SK-N-SH (cell line): Measurements from ENCODE around the gene NFIA. TPM values are rescaled to one million over a fixed set of nuclear protein-coding genes. Genes with fewer than 3 reads are reported as not detected.
A peak's percentile ranks its signal among the peaks of the same experiment; 100 is the strongest.

ENCODE experiments used
- CTCF ChIA-PET: fragments of 300-600, 350-600 bp; formaldehyde crosslinking; extraction: SDS; loops from one replicate; lab custom pipeline; 2021; lab: Yijun Ruan, JAX
- POLR2A ChIA-PET: fragments of 350-600 bp; sonication (Branson Sonifier 250); formaldehyde crosslinking; extraction: SDS; loops from one replicate; lab custom pipeline; 2020; ENCODE audit warnings: antibody characterized with exemption, inconsistent platforms; lab: Yijun Ruan, JAX
- DNase-seq: peaks from one replicate; pipeline ENCODE4 v3.0.0; 2012
- H2AFZ ChIP-seq: fragments of 200-600 bp; sonication (generic); 2 replicates; pipeline ENCODE4 v1.8.1; 2016; ENCODE audit warnings: antibody characterized with exemption, mild to moderate bottlenecking, low read depth
- H3F3A ChIP-seq: fragments of 200-600 bp; sonication (generic); replicated peaks from 2 replicates; pipeline ENCODE3; 2016; ENCODE audit warnings: antibody characterized with exemption, mild to moderate bottlenecking; ENCODE audit not compliant: insufficient read depth
- H3K27ac ChIP-seq, 2 experiments: fragments of 200-500 bp in 1 of 2; fragments of 200-600 bp in 1 of 2; sonication (Bioruptor generic) in 1 of 2; sonication (generic), shearing (Covaris generic) in 1 of 2; 2 replicates each; pipeline versions ENCODE4 v1.5.1 to v1.6.1; 2014 to 2016; ENCODE audit warnings: low read depth in 2 of 2, inconsistent platforms in 1 of 2, low read length in 1 of 2, mild to moderate bottlenecking in 1 of 2, mixed read lengths in 1 of 2
- H3K27me3 ChIP-seq: fragments of 200-600 bp; sonication (generic), shearing (Covaris generic); 2 replicates; pipeline ENCODE4 v1.6.1; 2016; ENCODE audit warnings: mixed run types; ENCODE audit not compliant: insufficient read depth
- H3K36me3 ChIP-seq, 2 experiments: fragments of 200-500 bp in 1 of 2; fragments of 200-600 bp in 1 of 2; sonication (Bioruptor generic) in 1 of 2; sonication (generic) in 1 of 2; replicated peaks in 1 of 2; 2 replicates each; pipeline versions ENCODE3 to v1.5.1; 2014 to 2016; ENCODE audit warnings: low read length in 1 of 2, mild to moderate bottlenecking in 1 of 2; ENCODE audit not compliant: insufficient read depth in 2 of 2, control insufficient read depth in 1 of 2
- H3K4me1 ChIP-seq, 2 experiments: fragments of 200-500 bp in 1 of 2; fragments of 200-600 bp in 1 of 2; sonication (Bioruptor generic) in 1 of 2; sonication (generic), shearing (Covaris generic) in 1 of 2; 2 replicates each; pipeline versions ENCODE4 v1.5.1 to v1.6.1; 2014 to 2016; ENCODE audit warnings: low read depth in 1 of 2, low read length in 1 of 2, mixed run types in 1 of 2; ENCODE audit not compliant: insufficient read depth in 2 of 2, control insufficient read depth in 1 of 2
- H3K4me2 ChIP-seq: fragments of 200-600 bp; sonication (generic), shearing (Covaris generic); 2 replicates; pipeline ENCODE4 v1.6.1; 2017; ENCODE audit warnings: mixed run types
- H3K4me3 ChIP-seq, 2 experiments: fragments of 200-500 bp in 1 of 2; fragments of 200-600 bp in 1 of 2; sonication (Bioruptor generic) in 1 of 2; sonication (generic), shearing (Covaris generic) in 1 of 2; 2 replicates each; pipeline versions ENCODE4 v1.5.1 to v1.8.1; 2014 to 2016; ENCODE audit warnings: low read depth in 2 of 2, inconsistent platforms in 1 of 2, low read length in 1 of 2, mild to moderate bottlenecking in 1 of 2, mixed read lengths in 1 of 2, moderate library complexity in 1 of 2
- H3K79me2 ChIP-seq: fragments of 200-600 bp; sonication (generic); 2 replicates; pipeline ENCODE4 v1.8.1; 2017; ENCODE audit warnings: mild to moderate bottlenecking; ENCODE audit not compliant: insufficient read depth
- H3K9ac ChIP-seq: fragments of 200-600 bp; sonication (generic); 2 replicates; pipeline ENCODE4 v1.6.1; 2017; ENCODE audit warnings: mixed run types
- H3K9me2 ChIP-seq: fragments of 200-600 bp; sonication (generic); 2 replicates; pipeline ENCODE4 v1.6.1; 2017; ENCODE audit warnings: mixed run types
- H3K9me3 ChIP-seq: fragments of 200-600 bp; sonication (generic); 2 replicates; pipeline ENCODE4 v1.6.1; 2017; ENCODE audit warnings: mixed run types, mild to moderate bottlenecking, moderate library complexity
- H4K20me1 ChIP-seq: fragments of 200-600 bp; sonication (generic); 2 replicates; pipeline ENCODE4 v1.6.1; 2017; ENCODE audit warnings: mild to moderate bottlenecking, mixed run types; ENCODE audit not compliant: insufficient read depth
- ELF1 ChIP-seq: IDR thresholded peaks from 2 replicates; pipeline ENCODE4 v1.4.0; 2012
- EP300 ChIP-seq, 2 experiments: IDR thresholded peaks; 2 replicates each; pipeline versions ENCODE4 v1.4.0 to v1.6.1; 2012; ENCODE audit warnings: borderline replicate concordance in 1 of 2, low read depth in 1 of 2, low read length in 1 of 2
- EZH2phosphoT487 ChIP-seq: fragments of 200-600 bp; sonication (generic); IDR thresholded peaks from 2 replicates; pipeline ENCODE4 v1.6.1; 2017; ENCODE audit warnings: low read depth, mixed run types, mild to moderate bottlenecking, antibody characterized with exemption, moderate library complexity, borderline replicate concordance
- FOSL2 ChIP-seq: IDR thresholded peaks from 2 replicates; pipeline ENCODE4 v1.4.0; 2012; ENCODE audit warnings: low read depth, mild to moderate bottlenecking, moderate library complexity, borderline replicate concordance
- GATA2 ChIP-seq: sonication (generic); formaldehyde crosslinking; IDR thresholded peaks from 2 replicates; pipeline ENCODE4 v1.5.0; 2020; ENCODE audit warnings: mild to moderate bottlenecking, missing genetic modification reagents
- MEF2A ChIP-seq: IDR thresholded peaks from 2 replicates; pipeline ENCODE4 v1.4.0; 2012; ENCODE audit warnings: low read depth, borderline replicate concordance
- NRF1 ChIP-seq: IDR thresholded peaks from 2 replicates; pipeline ENCODE4 v1.6.1; 2012; ENCODE audit warnings: low read depth, mild to moderate bottlenecking, low read length
- RCOR1 ChIP-seq: fragments of 150-350 bp; IDR thresholded peaks from 2 replicates; pipeline ENCODE4 v1.6.1; 2017; ENCODE audit warnings: antibody characterized with exemption, low read length
- RFX5 ChIP-seq: IDR thresholded peaks from 2 replicates; pipeline ENCODE4 v1.6.1; 2012; ENCODE audit warnings: mild to moderate bottlenecking, improper control_type of control experiment, low read length
- SIN3A ChIP-seq: IDR thresholded peaks from 2 replicates; pipeline ENCODE4 v1.6.1; 2012; ENCODE audit warnings: low read depth, mild to moderate bottlenecking, low read length, moderate library complexity, borderline replicate concordance
- TCF12 ChIP-seq: IDR thresholded peaks from 2 replicates; pipeline ENCODE4 v1.4.0; 2012
- WGBS: methylation state at CpG from one replicate; pipeline ENCODE4 v1.1.6; 2017; ENCODE audit warnings: low lambda C conversion rate; 5-methylcytosine and 5-hydroxymethylcytosine counted together
- polyA plus RNA-seq, 3 experiments: library from polyadenylated mRNA; depleted of rRNA; stranded (reverse); fragments of >200 nt; gene quantifications; 2 replicates each; pipeline ENCODE4 v1.2.3, GENCODE V29; 2012
- TF ChIP-seq, protein P1 (sequence below): IDR thresholded peaks from 2 replicates; pipeline ENCODE4; 2012
- TF ChIP-seq, protein P2 (sequence below): IDR thresholded peaks from 2 replicates; pipeline ENCODE4 v1.4.0; 2012; ENCODE audit warnings: low read depth, borderline replicate concordance
- TF ChIP-seq, protein P3 (sequence below): IDR thresholded peaks from 2 replicates; pipeline ENCODE4 v1.4.0; 2012; ENCODE audit warnings: low read depth

Gene NFIA
- polyA plus RNA-seq, 1 of the 3 experiments (the other 2 are of a cell fraction): 3.3 TPM

DNA sequence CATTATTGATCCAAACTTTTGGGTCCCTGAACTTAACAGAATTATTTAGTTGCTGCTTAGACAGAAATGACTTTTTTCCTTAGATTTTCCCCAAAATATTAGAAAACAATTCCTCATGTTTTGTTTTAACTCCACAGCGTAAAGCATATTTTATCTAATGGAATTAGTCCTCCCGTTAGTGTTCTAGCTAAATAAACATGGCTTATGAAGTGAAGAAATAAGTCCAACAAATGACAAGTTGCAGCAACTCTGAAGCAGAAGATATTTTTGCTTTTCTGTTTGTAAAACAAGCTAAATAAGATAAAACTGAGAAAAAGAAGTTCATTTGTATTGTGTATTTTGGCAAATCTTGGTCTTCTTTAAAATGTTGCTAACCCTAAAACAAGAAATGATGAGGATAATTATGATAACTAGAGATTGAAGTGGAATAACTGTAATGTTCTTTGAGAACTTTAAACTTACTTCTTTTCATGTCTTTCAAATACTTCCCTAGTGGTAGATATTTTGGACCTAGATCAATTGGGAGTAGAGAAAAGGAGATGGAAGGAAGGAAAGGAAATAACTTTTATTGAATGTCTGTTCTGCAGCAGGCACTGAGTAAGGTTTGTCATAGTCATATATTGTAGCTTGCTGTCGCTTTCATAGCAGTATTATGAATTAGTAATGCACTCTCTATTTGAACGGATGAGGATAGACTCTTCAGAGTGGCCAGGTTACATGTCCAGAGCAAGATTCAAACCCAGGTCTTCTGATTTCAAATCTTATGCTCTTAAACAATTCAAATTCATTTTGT, 12.5 kb downstream of the NFIA start:
- Histone ChIP-seq H3K4me1 (peaks cover 3 to 28% of the 10 kb centered on the region in 2 experiments; a peak in 3 of 4 replicates), H3K9me3 (no peaks in the 10 kb centered on the region), H2AFZ (peak overlapping the region; percentile 14; the same call in 1 of the 2 replicates), H3K27me3 (no peaks in the 10 kb centered on the region), H3F3A (no peaks in the 10 kb centered on the region), H3K79me2 (peaks cover 51% of the 10 kb centered on the region), H3K9ac (no peak overlapping the region), H3K9me2 (no peaks in the 10 kb centered on the region; the same call in 1 of the 2 replicates), H4K20me1 (no peaks in the 10 kb centered on the region; the same call in 1 of the 2 replicates), H3K27ac (no peak overlapping the region), H3K4me3 (no peak overlapping the region), H3K36me3 (peaks cover 8 to 14% of the 10 kb centered on the region in 2 experiments), H3K4me2 (no peak overlapping the region)
- POLR2A ChIA-PET: no interaction called here
- WGBS: 89% methylated on average over 4 of the region's 4 CpGs
- no peak for TF ChIP-seq NRF1
- no peak for TF ChIP-seq ELF1
- TF ChIP-seq MEF2A: no peak
- no peak for TF ChIP-seq RFX5
- CTCF ChIA-PET: interaction anchor here (1.0 to 1.8 kb wide), 3 partner anchors 13 to 359 kb away, joined by 3 read pairs; no protein-coding TSS in a partner anchor
- no peak for DNase-seq

DNA sequence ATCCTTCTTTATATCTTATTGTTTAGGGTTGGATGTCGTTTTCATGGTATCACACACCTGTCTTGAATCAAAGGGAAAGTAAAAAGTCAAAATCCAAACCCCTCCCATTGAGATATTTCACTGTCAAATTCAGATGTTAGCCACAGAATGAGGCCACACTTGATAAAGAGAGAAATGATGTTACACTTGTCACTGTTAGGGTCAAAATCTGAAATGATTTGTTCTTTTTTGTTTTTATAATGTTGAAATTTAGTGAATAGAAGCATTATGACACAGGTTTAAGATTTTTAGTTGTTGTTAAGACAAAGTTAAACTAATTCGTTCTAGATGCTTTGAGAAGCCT, 13.1 kb downstream of the NFIA start:
- H3K4me1 ChIP-seq: peaks cover 3 to 28% of the 10 kb centered on the region in 2 experiments; a peak in 3 of 4 replicates
- no peak overlapping the region for H3K27ac ChIP-seq
- peaks cover 2 to 11% of the 10 kb centered on the region in 2 experiments for H3K36me3 ChIP-seq
- ChIA-PET CTCF (no interaction called here), POLR2A (no interaction called here)
- no peaks in the 10 kb centered on the region for H3K27me3 ChIP-seq
- no peak overlapping the region for H3K4me2 ChIP-seq
- no peak for DNase-seq
- H3K9me3 ChIP-seq: no peaks in the 10 kb centered on the region
- no peak overlapping the region for H3K9ac ChIP-seq
- H2AFZ ChIP-seq: no peak overlapping the region
- TF ChIP-seq, protein P1, sequence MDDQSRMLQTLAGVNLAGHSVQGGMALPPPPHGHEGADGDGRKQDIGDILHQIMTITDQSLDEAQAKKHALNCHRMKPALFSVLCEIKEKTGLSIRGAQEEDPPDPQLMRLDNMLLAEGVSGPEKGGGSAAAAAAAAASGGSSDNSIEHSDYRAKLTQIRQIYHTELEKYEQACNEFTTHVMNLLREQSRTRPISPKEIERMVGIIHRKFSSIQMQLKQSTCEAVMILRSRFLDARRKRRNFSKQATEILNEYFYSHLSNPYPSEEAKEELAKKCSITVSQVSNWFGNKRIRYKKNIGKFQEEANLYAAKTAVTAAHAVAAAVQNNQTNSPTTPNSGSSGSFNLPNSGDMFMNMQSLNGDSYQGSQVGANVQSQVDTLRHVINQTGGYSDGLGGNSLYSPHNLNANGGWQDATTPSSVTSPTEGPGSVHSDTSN: no peak
- TF ChIP-seq NRF1 (no peak), RCOR1 (no peak), FOSL2 (no peak), TCF12 (no peak), SIN3A (no peak), EP300 (IDR thresholded peaks at IDR 0.05; ENCODE audit: borderline replicate concordance in 1 of 2, low read depth in 1 of 2, low read length in 1 of 2) (no peak), EZH2phosphoT487 (no peak), GATA2 (CRISPR knock-in tag) (no peak), ELF1 (no peak)
- TF ChIP-seq, protein P2, sequence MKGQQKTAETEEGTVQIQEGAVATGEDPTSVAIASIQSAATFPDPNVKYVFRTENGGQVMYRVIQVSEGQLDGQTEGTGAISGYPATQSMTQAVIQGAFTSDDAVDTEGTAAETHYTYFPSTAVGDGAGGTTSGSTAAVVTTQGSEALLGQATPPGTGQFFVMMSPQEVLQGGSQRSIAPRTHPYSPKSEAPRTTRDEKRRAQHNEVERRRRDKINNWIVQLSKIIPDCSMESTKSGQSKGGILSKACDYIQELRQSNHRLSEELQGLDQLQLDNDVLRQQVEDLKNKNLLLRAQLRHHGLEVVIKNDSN: no peak
- TF ChIP-seq, protein P3, sequence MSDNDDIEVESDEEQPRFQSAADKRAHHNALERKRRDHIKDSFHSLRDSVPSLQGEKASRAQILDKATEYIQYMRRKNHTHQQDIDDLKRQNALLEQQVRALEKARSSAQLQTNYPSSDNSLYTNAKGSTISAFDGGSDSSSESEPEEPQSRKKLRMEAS: no peak
- no peak overlapping the region for H3K4me3 ChIP-seq
- WGBS: 93% methylated on average over 2 of the region's 2 CpGs
- H4K20me1 ChIP-seq: no peaks in the 10 kb centered on the region; the same call in 1 of the 2 replicates
- H3K9me2 ChIP-seq: no peaks in the 10 kb centered on the region; the same call in 1 of the 2 replicates
- H3F3A ChIP-seq: no peaks in the 10 kb centered on the region
- H3K79me2 ChIP-seq: peaks cover 48% of the 10 kb centered on the region
